ENCODE measurements around the gene LAMA2.

DNA sequence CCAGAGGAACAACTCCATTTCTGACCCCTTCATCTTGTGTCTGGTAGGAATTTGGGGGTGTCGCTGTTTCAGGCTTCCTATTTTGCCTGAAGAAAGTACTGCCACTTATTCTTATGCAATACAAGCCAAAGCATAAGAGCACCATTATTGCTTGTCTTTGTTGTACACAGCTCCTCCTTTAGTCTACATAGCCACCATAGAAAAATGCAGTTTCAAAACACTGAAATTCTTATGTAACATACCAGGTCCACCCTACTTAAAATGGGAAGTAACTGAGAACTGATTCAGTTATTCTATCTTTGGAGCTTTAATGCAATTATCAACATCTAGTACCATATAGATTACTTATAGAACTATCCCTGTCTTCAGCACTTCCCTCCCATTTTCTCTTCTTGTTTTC lies 571.5 kb downstream of the LAMA2 start:
- TF ChIP-seq MYC (IDR thresholded peaks at IDR 0.05; ENCODE audit: low read depth, low read length) (no peak), POLR2A (IDR thresholded peaks at IDR 0.05; ENCODE audit: extremely low read depth, insufficient read length) (no peak)
- TF ChIP-seq, protein P1, sequence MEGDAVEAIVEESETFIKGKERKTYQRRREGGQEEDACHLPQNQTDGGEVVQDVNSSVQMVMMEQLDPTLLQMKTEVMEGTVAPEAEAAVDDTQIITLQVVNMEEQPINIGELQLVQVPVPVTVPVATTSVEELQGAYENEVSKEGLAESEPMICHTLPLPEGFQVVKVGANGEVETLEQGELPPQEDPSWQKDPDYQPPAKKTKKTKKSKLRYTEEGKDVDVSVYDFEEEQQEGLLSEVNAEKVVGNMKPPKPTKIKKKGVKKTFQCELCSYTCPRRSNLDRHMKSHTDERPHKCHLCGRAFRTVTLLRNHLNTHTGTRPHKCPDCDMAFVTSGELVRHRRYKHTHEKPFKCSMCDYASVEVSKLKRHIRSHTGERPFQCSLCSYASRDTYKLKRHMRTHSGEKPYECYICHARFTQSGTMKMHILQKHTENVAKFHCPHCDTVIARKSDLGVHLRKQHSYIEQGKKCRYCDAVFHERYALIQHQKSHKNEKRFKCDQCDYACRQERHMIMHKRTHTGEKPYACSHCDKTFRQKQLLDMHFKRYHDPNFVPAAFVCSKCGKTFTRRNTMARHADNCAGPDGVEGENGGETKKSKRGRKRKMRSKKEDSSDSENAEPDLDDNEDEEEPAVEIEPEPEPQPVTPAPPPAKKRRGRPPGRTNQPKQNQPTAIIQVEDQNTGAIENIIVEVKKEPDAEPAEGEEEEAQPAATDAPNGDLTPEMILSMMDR (IDR thresholded peaks at IDR 0.05; ENCODE audit: low read depth, low read length) = no peak

Measured in NB4 (cell line).